Left renal cortex interstitium (tissue), 4 donors: ENCODE data around the gene ADORA2B. TPM values are rescaled to one million over a fixed set of nuclear protein-coding genes. Genes with fewer than 3 reads are reported as not detected.
"Not testable (repeated sequence)": the region's sequence is repeated elsewhere in the genome, so short reads cannot be mapped to it uniquely, and the experiment has no call there.

Experiments used
- DNase-seq, 4 donors: peaks; one replicate each; pipeline ENCODE4 v3.0.0-alpha.2; 2013; ENCODE audit warnings: low read depth in 4 of 4, low spot score in 2 of 4, missing footprints in 1 of 4
- polyA plus RNA-seq, 4 donors: library from polyadenylated mRNA; unstranded; fragments of 120-200 nt; gene quantifications; one replicate each; pipeline ENCODE4 v1.2.1, GENCODE V29; 2013; ENCODE audit not compliant: insufficient read length in 4 of 4

The ADORA2B gene
- polyA plus RNA-seq: 1 to 10 TPM; 1.1 to 7.5 (median 2.6) TPM

DNA sequence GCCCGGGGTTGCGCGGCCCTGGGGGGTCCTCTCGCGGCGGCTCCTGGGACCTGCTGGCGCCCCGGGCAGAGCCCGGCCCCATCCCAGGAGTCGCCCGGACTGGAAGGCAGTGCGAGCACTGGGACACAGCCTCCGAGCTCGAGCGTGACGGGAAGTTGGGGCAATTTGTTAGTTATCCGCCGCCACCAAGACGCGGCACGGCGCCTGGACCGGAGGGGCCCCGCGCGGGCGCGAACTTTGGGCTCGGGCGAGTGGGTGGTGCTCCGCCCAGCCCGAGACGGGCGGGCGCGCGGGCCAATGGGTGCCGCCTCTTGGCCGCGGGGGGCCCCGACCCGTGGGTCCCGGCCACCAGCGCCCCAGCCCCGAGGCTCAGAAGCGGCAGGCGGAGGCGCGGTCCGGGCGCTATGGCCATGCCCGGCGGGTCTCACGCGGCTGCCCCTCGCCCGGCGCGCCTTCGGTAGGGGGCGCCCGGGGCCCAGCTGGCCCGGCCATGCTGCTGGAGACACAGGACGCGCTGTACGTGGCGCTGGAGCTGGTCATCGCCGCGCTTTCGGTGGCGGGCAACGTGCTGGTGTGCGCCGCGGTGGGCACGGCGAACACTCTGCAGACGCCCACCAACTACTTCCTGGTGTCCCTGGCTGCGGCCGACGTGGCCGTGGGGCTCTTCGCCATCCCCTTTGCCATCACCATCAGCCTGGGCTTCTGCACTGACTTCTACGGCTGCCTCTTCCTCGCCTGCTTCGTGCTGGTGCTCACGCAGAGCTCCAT is at the start of gene ADORA2B:
Gene ADORA2B, plus strand, starts transcription at position 372 of the 768 bp plus-strand sequence. Its CDS starts 119 bp downstream, at position 491.
- peak in 3 of 4 donors; percentile 15 to 49 (median 48) for DNase-seq

DNA sequence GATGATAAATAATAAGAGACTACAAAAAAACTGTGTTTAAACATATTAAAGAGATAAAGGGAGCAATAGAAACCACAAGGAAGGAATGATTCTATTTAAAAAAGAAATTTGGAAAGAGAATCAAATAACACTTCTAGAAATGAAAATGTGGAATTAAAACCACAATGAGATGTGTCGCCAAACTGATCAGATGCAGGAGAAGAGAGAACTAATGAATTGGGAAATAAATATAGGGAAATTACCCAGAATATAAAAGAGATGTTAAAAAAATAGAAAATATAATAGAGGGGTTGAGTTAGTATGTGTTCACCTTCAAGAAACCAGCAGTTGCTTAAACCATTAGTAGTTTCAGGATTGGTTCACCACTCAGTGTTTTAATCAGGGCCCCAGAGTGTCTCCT is 48.7 kb upstream of the ADORA2B start:
- DNase-seq: no peak

DNA sequence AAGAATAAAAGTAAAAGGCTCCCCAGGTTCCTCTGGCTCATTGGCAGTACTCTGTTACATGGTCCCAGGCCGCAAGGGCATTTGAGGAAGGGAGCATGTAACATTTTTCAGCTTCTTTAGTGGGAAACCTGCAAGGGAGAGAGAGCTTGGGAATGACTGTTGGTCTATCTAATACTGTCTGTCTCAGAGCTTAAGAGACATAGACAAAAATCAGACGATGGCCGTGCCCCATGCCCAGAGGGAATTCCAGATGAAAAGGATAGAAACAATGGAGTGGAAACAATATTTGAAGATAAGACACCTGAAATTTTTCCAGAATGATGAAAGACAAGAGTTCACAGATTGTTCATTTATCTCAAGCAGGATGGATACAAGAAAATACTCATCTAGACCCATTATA is 48.1 kb upstream of the ADORA2B start:
- no peak for DNase-seq

DNA sequence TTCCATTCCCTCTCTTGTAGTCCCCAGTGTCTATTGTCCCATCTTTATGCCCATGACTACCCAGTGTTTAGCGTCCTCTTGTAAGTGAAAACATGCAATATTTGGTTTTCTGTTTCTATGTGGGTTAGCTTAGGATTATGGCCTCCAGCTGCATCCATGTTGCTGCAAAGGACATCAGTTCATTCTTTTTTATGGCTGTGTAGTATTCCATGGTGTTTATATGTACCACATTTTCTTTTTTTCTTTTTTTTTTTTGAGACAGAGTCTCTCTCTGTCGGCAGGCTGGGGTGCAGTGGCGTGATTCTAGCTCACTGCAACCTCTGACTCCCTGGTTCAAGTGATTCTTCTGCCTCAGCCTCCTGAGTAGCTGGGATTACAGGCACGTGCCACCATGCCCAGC is 45.3 kb upstream of the ADORA2B start:
- DNase-seq: not testable (repeated sequence)

DNA sequence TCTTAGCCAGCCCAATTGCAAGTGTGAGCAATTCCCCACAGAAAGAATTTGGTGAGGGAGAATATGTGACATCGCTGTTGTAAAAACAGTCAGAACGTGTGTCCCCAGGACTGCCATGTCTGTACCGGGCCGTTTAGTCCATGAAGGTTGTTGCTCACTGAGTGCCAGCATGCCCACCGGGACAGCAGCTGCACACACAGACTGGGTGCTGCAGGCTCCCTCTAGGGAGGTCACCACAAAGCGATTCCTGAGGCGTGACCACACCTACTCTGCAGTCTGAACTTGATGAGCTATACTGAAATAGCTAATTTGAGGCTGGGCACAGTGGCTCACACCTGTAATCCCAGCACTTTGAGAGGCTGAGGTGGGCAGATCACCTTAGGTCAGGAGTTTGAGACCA is 44.1 kb upstream of the ADORA2B start:
- no peak for DNase-seq

DNA sequence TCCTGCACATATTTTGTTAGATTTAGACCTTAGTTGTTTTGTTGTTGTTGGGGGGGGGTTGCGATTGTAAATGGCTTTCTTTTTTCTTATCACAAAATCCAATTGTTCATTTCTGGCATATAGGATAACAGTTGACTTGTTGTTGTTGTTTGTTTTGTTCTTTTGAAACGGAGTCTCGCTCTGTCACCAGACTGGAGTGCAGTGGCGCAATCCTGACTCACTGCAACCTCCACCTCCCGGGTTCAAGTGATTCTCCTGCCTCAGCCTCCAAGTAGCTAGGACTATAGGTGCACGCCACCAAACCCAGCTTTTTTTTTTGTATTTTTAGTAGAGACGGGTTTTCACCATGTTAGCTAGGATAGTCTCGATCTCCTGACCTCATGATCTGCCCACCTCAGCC is 39.7 kb upstream of the ADORA2B start:
- DNase-seq: not testable (repeated sequence)

DNA sequence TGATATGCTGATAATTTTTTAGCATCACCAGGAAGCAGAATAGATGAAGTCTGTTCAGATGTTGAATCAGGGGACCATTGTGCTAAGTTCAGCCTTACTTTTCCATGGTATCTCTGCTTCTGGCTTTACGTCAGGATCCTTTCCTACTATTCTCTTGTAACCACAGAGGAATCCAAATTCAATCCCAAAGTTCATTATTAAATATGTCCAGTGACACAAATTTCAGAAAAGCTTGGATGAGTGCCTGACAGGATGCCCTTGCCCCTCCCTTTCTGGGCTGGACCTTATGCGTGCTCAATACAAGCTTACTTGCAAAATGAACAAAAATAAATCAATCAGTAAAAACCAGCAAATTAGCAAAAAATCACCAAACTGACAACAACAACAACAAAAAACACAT is 37.6 kb upstream of the ADORA2B start:
- DNase-seq: no peak

DNA sequence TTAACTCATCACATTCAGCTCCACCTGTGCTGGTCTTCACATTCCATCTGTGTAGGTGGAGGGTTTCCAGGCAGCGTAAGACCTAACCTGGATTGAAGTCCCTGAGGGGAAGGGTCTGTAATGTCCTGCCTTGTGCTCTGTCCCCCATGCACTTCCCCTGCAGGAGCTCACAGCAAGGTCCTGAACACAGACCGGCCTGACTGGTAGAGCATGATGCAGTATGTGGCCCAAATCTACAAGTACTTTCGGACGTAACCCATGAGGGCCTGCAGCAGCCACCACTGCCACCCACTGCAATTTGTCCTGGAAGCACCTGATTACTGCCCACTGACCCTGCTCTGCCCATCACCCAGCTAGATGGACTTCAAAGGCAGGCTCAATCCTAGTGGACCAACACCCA is 36.6 kb upstream of the ADORA2B start:
- no peak for DNase-seq

DNA sequence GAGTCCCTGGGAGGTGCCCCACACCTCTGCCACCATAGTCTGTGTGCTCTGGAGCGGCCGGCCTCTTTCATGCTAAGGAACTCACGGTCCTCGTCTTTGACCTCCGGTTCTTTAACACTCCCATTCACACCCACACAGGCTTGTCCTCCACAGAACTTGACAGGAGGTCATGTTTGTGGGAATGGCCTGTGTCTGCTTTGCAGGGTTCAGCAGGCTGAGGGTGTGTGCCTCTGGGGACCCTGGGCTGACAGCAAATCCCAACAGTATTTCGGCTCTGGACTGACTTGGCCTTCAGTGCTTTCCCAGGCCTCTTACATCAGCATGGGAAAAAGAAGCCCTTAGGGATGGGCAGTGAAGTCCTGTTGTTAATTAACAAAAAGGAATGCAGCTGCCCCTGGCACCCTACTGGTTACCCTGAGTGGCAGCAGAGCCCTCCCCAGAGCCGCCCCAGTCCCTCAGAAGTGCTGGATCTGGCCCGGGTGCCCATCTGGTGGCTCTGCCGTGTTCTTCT is 35.4 kb upstream of the ADORA2B start:
- no peak for DNase-seq

DNA sequence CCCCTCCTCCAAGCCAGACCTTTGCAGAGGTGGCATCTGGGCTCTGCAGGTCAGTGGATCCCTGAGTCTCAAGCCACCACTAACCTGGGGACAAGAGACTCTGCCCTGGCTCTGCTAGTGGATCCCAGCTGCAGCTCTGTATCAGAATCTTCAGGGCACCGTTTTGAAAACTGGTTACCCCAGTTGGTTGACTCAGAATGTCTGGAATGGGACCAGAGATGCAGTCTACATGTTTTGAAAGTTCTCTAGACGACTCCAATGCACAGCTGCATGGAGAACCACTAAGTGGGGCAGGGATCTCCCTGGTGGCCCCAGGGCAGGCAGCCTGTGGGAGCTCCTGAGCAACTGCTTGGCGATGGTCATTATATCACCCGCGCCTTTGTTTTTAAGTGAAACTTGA is 34.1 kb upstream of the ADORA2B start:
- DNase-seq: no peak

DNA sequence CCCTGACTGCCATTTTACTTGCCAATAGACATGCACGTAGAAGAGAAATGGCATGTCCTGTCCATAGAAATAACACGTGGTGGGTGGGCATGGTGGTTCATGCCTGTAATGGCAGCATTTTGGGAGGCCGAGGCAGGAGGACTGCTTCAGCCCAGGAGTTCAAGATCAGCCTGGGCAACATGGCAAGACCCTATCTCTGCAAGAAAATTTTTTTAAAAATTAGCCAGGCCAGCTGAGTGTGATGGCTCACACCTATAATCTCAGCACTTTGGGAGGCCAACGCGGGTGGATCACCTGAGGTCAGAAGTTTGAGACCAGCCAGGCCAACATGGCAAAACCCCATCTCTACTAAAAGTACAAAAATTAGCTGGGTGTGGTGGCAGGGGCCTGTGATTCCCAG is 33.2 kb upstream of the ADORA2B start:
- not testable (repeated sequence) for DNase-seq

DNA sequence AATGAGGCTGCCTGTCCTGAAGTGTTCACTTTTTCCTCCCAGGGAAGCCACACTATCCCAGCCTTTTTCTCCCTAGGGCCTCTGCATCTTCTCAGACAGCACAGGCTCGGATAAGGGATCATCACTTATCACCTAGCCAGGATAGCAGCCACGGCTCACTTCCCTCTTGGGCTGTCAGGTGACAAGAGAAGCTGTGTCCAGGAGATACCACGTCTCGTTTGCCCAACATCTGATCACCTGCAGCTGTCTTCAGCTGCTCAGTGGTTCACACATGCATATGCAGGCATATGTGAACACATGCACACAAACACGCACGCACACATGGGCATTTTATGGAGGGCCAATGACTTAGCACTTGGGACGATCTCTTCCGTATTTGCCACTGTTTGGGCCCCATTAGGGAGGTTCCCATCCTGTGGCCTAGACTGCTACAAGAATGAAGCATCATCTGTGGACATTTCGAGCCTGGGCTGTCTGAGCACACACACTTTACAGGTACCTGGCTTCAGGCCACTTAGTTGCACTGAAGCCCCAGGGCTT is 32.4 kb upstream of the ADORA2B start:
- no peak for DNase-seq

DNA sequence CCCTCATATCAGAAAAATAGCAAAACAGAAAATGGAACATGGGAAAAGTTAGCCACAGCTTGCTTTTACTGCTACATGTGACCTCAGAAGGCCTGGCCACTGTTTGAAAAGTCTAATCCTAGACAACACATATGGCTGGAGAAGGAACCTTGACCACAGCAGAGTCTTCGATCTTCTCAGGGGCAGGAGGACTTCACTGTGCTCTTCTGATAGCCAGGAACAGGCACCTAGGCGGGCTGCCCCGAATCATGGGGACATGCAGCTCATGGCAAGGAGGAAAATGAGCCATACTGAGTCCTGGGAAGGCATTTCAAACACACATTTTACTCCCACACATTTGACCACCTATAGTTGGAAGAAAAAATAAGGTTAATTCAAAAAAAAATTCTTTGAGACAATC is 31.1 kb upstream of the ADORA2B start:
- DNase-seq: no peak

DNA sequence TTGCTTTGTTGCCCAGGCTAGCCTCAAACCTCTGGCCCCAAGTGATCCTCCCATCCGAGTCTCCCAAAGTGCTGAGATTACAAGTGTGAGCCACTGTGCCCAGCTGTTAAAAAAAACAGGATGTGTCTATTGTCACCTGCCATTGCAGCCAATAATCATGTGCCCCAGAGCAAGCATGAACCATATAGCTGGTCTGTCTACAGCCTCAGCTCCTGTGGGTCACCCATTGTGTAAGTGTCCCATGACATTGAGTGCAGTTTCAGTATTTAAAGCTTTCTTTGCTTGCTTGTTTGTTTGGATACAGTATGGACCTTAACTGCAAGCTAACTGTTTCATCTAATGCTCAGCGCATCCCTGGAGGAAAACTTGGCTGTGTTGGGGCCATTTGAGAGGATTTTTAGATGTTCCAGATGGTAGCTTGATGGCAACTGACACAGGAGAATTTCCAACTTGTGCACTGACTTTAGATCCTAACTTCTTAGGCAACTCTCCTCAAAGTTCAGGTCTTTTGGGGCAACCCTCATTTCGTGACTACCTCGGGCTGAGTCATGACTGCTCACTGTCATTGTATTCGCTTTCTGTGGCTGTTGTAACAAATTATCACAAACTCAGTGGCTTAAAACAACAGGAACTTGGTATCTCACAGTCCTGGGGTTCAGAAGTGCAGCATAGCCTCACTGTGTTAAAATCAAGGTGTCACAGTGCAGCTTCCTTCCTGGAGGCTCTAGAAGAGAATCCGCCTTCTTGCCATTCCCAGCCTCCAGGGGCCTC is 30.3 kb upstream of the ADORA2B start:
- no peak for DNase-seq

DNA sequence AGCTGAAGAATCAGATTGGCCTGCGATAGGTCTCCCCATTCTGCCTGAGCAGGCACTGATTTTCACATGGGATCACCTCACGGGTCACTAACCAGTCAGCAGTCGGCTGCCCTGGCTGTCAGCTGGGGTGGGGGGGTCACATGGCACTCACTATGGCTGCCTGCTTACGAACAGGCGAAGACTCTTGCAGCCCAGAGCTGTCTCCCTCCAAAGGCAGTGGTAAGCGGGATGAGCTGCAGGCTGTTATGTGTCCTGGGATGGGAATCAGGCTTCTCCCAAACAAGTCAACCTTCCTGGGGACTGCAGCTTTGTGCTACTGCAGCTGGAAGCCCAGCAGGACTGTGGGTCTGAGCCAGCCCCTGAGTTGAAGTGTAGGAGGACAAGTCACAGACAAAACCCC is 29.0 kb upstream of the ADORA2B start:
- DNase-seq: no peak

DNA sequence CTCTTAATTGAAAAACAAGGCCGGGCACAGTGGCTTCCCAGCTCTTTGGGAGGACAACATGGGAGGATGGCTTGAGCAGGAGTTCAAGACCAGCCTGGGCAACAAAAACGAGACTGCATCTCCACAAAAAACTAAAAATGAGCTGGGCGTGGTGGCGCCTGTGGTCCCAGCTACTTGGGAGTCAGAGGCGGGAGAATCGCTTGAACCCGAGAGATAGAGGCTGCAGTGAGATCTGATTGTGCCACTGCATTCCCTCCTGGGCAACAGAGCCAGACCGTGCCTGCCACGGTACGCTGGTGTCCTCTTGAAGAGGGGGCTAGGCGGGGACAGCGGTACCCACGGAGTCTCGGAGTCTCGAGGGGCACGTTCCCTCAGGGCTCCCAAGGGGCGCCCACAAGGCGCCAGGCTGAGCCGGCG is 27.9 kb upstream of the ADORA2B start:
- no peak for DNase-seq

DNA sequence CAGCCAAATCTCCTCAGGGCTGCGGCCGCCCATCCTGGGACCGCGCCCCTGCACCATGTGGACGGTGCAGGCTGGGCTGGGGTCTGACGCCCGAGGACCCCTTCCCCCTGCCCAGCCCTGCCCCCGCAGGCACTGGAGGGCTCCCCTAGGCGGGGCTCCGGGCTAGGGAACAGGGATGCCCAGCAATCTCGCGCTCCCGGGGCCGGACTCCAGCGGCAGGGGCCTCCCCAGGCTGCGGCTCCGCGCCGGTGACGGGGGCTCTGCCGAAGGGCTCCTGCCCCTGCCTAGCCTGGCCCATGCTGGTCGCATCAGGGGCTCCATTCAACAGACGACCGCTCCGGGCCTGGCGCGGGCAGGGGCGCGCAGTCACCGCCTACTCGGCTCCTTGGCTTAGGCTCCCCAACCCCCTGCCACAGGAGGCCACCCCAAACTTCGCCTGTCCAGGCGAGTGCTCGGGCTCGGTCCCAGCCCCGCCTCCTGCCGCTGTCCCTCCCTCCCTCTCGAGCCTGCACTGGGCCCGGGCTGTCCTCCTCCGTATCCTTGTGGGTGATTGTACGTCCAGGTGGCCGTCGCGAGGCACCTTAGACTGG is 27.4 kb upstream of the ADORA2B start:
- no peak for DNase-seq

DNA sequence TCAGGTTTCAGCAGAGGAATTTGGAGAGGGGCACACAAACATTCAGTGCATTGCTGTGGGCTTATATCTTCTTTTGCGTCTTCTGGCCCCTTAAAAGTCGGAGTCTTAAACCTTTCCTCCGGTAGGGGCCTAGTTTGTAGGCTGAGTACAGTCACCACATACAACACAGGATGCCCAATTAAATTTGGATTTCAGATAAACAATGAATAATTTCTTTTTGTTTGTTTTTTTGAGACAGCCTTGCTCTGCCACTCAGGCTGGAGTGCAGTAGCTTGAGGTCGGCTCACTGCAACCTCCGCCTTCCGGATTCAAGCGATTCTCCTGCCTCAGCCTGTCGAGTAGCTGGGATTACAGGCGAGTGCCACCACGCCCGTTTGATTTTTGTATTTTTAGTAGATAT is 26.7 kb upstream of the ADORA2B start:
- no peak for DNase-seq

DNA sequence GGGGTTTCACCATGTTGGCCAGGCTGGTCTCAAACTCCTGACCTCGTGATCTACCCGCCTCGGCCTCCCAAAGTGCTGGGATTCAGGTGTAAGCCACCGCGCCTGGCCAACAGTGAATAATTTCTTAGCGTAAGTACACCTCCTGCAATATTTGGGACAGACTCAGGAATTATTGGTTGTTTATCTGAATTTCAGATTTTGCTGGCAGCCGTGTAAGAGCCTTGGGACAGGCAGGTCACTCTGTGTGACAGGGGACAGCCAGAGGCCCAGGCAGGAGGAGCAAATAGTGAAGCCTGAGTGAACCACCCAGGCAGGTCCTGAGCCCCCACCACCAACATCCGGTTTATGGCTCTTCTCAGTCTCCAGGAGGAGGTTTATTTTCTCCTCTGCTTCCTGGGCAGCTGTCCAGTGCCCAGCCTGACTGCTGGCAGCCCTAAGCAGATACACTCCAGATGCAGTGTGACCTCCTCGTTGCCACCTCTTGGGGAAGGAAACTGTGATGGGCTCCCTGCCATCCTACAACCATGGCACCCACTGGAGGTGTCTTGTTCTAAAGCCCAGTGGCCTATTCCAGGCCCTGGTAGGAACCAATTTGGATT is 26.2 kb upstream of the ADORA2B start:
- no peak for DNase-seq

DNA sequence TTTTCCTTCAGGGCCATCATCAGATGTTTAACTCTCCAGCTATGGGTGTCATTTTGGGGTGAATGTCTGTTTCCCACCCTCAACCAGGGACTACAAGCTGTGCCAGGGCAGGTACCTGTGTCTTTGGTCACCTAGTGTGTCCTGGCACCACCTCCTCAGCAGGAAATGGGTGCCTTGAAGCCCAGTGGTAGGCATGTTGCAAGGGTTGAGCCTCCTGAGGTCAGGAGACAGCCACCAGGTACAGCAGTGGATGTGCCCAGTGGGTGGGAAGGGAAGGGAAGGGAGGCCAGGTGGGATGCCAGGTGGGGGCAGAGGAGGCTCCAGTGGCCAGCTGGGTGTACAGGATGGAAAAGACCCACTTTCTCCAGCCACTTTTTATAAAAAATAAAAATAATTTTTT is 25.5 kb upstream of the ADORA2B start:
- DNase-seq: no peak

DNA sequence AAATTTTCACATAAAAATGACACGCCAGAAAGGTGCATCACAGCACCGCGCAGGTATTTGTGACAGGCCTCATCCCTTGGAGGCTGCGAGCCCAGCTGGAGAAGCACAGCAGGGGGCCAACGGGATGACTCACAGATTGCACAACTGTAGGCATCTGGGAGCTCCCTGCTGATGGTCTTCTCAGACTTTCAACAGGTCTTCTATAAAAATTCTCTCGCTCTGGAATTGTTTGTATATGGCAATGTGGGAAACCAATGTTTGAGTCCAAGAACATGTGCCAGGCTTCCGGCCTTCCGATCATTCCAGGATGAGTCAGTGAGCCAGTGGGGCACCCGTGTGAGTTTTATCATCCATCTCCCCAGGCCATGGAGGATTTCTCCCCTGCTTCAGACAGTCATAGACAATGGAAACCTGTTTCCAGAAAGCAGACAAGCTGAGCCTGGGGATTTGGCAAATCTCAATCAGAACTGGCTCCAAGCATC is 24.1 kb upstream of the ADORA2B start:
- no peak for DNase-seq
